PC-9 (cell line): ENCODE measurements around the gene CPNE7. TPM values are rescaled to one million over a fixed set of nuclear protein-coding genes. Genes with fewer than 3 reads are reported as not detected.

Source experiments
- BruUV-seq: library from RNA; stranded (reverse); fragments of 400-500 nt; replicated peaks from 2 replicates; lab custom pipeline; 2021; lab: Mats Ljungman, UMichigan
- CTCF ChIA-PET: fragments of 300-600 bp; sonication (Branson Sonifier 250); formaldehyde crosslinking; loops from one replicate; lab custom pipeline; 2022; ENCODE audit warnings: antibody characterized with exemption; lab: Charles Lee
- POLR2A ChIA-PET: fragments of 300-600 bp; sonication (Branson Sonifier 250); formaldehyde crosslinking; loops from one replicate; lab custom pipeline; 2022; ENCODE audit warnings: antibody characterized with exemption; ENCODE audit not compliant: unreplicated experiment; lab: Charles Lee
- DNase-seq, 2 experiments: peaks; one replicate each; pipeline versions ENCODE4 v3.0.0 to v3.0.0-alpha.2; 2015 to 2022; ENCODE audit warnings: mixed read lengths in 1 of 2
- H2AFZ ChIP-seq: fragments of 200-600 bp; sonication (generic); 2 replicates; pipeline ENCODE4 v1.8.1; 2017; ENCODE audit warnings: antibody characterized with exemption
- H3F3A ChIP-seq: fragments of 200-600 bp; sonication (generic); 2 replicates; pipeline ENCODE4 v1.8.1; 2017; ENCODE audit warnings: antibody characterized with exemption, mild to moderate bottlenecking, low read depth; ENCODE audit not compliant: insufficient read depth
- H3K27ac ChIP-seq: fragments of 200-600 bp; sonication (generic); 2 replicates; pipeline ENCODE4 v1.6.1; 2016; ENCODE audit warnings: mixed run types
- H3K27me3 ChIP-seq: fragments of 200-600 bp; sonication (generic); 2 replicates; pipeline ENCODE4 v1.6.1; 2016; ENCODE audit warnings: low read depth, mixed run types; ENCODE audit not compliant: insufficient read depth
- H3K36me3 ChIP-seq: fragments of 200-600 bp; sonication (generic); 2 replicates; pipeline ENCODE4 v1.6.1; 2016; ENCODE audit warnings: low read depth, mixed run types
- H3K4me1 ChIP-seq: fragments of 200-600 bp; sonication (generic); replicated peaks from 2 replicates; pipeline ENCODE4 v1.6.1; 2016; ENCODE audit warnings: mixed run types; ENCODE audit not compliant: insufficient read depth
- H3K4me2 ChIP-seq: fragments of 200-600 bp; sonication (generic); 2 replicates; pipeline ENCODE4 v1.6.1; 2017; ENCODE audit warnings: mixed run types
- H3K4me3 ChIP-seq: fragments of 200-600 bp; sonication (generic); 2 replicates; pipeline ENCODE4 v1.6.1; 2016; ENCODE audit warnings: mixed run types
- H3K79me2 ChIP-seq: fragments of 200-600 bp; sonication (generic); 2 replicates; pipeline ENCODE4 v1.6.1; 2017; ENCODE audit warnings: low read depth, mixed run types
- H3K9me2 ChIP-seq: fragments of 200-600 bp; sonication (generic); 2 replicates; pipeline ENCODE4 v1.8.1; 2017; ENCODE audit warnings: mild to moderate bottlenecking; ENCODE audit not compliant: insufficient read depth
- H3K9me3 ChIP-seq: fragments of 200-600 bp; sonication (generic); 2 replicates; pipeline ENCODE4 v1.8.1; 2016; ENCODE audit warnings: low read depth; ENCODE audit not compliant: insufficient read depth
- H4K20me1 ChIP-seq: fragments of 200-600 bp; sonication (generic); 2 replicates; pipeline ENCODE4 v1.8.1; 2017; ENCODE audit not compliant: insufficient read depth
- CTCF ChIP-seq: fragments of 200-600 bp; sonication (generic); conservative IDR thresholded peaks from 2 replicates; pipeline ENCODE4 v1.6.1; 2017; ENCODE audit warnings: mixed run types, antibody characterized with exemption, mild to moderate bottlenecking, moderate library complexity
- EZH2 ChIP-seq: fragments of 200-600 bp; sonication (generic); IDR thresholded peaks from 2 replicates; pipeline ENCODE4 v1.8.0; 2017; ENCODE audit warnings: antibody characterized with exemption, low read depth
- intact Hi-C: fragments of 100-400 bp; cut with micrococcal nuclease; formaldehyde crosslinking; loops from one replicate; pipeline ENCODE4 v1.10.0; 2022; ENCODE audit not compliant: unreplicated experiment
- total RNA-seq: library from RNA; stranded (reverse); gene quantifications from 2 replicates; pipeline ENCODE4 v1.2.3, GENCODE V29; 2021

The CPNE7 gene
- total RNA-seq, 1 experiment from 2014 or later, result 19.5 TPM

GRCh38 chr16:89589241-89589926, 13.8 kb downstream of the CPNE7 start:
- no TSS peak for BruUV-seq
- H3K27ac ChIP-seq, result no peak overlapping the region
- no peak overlapping the region for H2AFZ ChIP-seq
- H3K9me3 ChIP-seq, result no peaks in the 10 kb centered on the region
- POLR2A ChIA-PET, result no interaction called here
- H3K4me2 ChIP-seq, result no peak overlapping the region
- H3K27me3 ChIP-seq, result no peaks in the 10 kb centered on the region
- no peaks in the 10 kb centered on the region for H3K4me1 ChIP-seq
- TF ChIP-seq EZH2, result no peak
- no peak for TF ChIP-seq CTCF
- peaks cover 15% of the 10 kb centered on the region; the same call in 1 of the 2 replicates for H3F3A ChIP-seq
- no peaks in the 10 kb centered on the region for H3K79me2 ChIP-seq
- no peaks in the 10 kb centered on the region for H4K20me1 ChIP-seq
- DNase-seq, result no peak
- intact Hi-C loops, result no loop called here
- H3K36me3 ChIP-seq, result no peaks in the 10 kb centered on the region; the same call in 1 of the 2 replicates
- CTCF ChIA-PET, result interaction anchor here (0.7 kb wide), 1 partner anchor 25 kb away, joined by 5 read pairs; no protein-coding TSS in a partner anchor
- H3K9me2 ChIP-seq, result no peaks in the 10 kb centered on the region
- no peak overlapping the region for H3K4me3 ChIP-seq

GRCh38 chr16:89593841-89594240, 18.3 kb downstream of the CPNE7 start:
- Histone ChIP-seq H3K9me3 (no peaks in the 10 kb centered on the region), H3K36me3 (no peaks in the 10 kb centered on the region), H2AFZ (no peak overlapping the region), H3K27me3 (no peaks in the 10 kb centered on the region), H3K4me2 (no peak overlapping the region), H3K79me2 (no peaks in the 10 kb centered on the region), H3K4me3 (no peak overlapping the region), H3F3A (peaks cover 24% of the 10 kb centered on the region; the same call in 1 of the 2 replicates), H4K20me1 (no peaks in the 10 kb centered on the region), H3K27ac (no peak overlapping the region), H3K4me1 (no peaks in the 10 kb centered on the region), H3K9me2 (no peaks in the 10 kb centered on the region)
- CTCF ChIA-PET, result no interaction called here
- DNase-seq, result no peak
- TF ChIP-seq EZH2 (no peak), CTCF (no peak)
- intact Hi-C loops, result no loop called here
- no TSS peak for BruUV-seq
- POLR2A ChIA-PET, result no interaction called here

- intact Hi-C loops, result no loop called here
- Histone ChIP-seq H3K27ac (no peak overlapping the region), H3K4me1 (0 out of 2 replicates have a peak, but pooled peaks cover 7% of the 10 kb centered on the region), H3K4me3 (no peak overlapping the region), H3F3A (peaks cover 34% of the 10 kb centered on the region; the same call in 1 of the 2 replicates), H3K36me3 (no peaks in the 10 kb centered on the region), H3K79me2 (no peaks in the 10 kb centered on the region), H3K4me2 (no peak overlapping the region), H4K20me1 (no peaks in the 10 kb centered on the region), H3K9me3 (no peaks in the 10 kb centered on the region), H3K27me3 (no peaks in the 10 kb centered on the region), H2AFZ (no peak overlapping the region), H3K9me2 (no peaks in the 10 kb centered on the region)
- POLR2A ChIA-PET, result no interaction called here
- no peak for DNase-seq
- CTCF ChIA-PET, result no interaction called here
- TF ChIP-seq EZH2 (no peak), CTCF (no peak)
- no TSS peak for BruUV-seq
Observed at GRCh38 chr16:89595330-89596060, 19.9 kb downstream of the CPNE7 start.
